K562 (cell line): ENCODE data around the gene TBX1. TPM values are rescaled to one million over a fixed set of nuclear protein-coding genes. Genes with fewer than 3 reads are reported as not detected.

Source experiments
- ARID1B ChIP-seq: fragments of 450-650 bp; IDR thresholded peaks from 2 replicates; pipeline ENCODE4 v1.6.1; 2016; ENCODE audit warnings: antibody characterized with exemption, mild to moderate bottlenecking, inconsistent platforms
- DNMT1 ChIP-seq: fragments of 450-650 bp; IDR thresholded peaks from 2 replicates; pipeline ENCODE4 v1.6.1; 2016; ENCODE audit warnings: antibody characterized with exemption, mild to moderate bottlenecking
- EP400 ChIP-seq: fragments of 450-650 bp; IDR thresholded peaks from 2 replicates; pipeline ENCODE4 v1.6.1; 2017; ENCODE audit warnings: antibody characterized with exemption, mild to moderate bottlenecking, moderate library complexity
- HDGF ChIP-seq: fragments of 450-650 bp; IDR thresholded peaks from 2 replicates; pipeline ENCODE4 v1.6.1; 2016
- IRF1 ChIP-seq: sonication (generic); formaldehyde crosslinking; IDR thresholded peaks from 2 replicates; pipeline ENCODE4 v1.8.0; 2022; ENCODE audit warnings: missing genetic modification reagents, mild to moderate bottlenecking, borderline replicate concordance
- RFX5 ChIP-seq: IDR thresholded peaks from 2 replicates; pipeline ENCODE4 v1.6.1; 2011; ENCODE audit warnings: low read depth, mild to moderate bottlenecking, improper control_type of control experiment, low read length
- STAG1 ChIP-seq: sonication (generic); formaldehyde crosslinking; IDR thresholded peaks from 2 replicates; pipeline ENCODE4 v1.5.0; 2020; ENCODE audit warnings: missing genetic modification reagents, borderline replicate concordance
- TOE1 ChIP-seq, 2 experiments: fragments of 450-650 bp in 1 of 2; sonication (generic) in 1 of 2; formaldehyde crosslinking in 1 of 2; IDR thresholded peaks; 2 replicates each; pipeline versions ENCODE4 v1.7.1 to v1.8.0; 2016 to 2022; ENCODE audit warnings: borderline replicate concordance in 2 of 2, mild to moderate bottlenecking in 2 of 2, antibody characterized with exemption in 1 of 2, inconsistent platforms in 1 of 2, low read depth in 1 of 2, missing genetic modification reagents in 1 of 2, moderate library complexity in 1 of 2
- ZNF143 ChIP-seq: sonication (generic); formaldehyde crosslinking; IDR thresholded peaks from 2 replicates; pipeline ENCODE4 v1.9.0; 2022; ENCODE audit warnings: mild to moderate bottlenecking, missing genetic modification reagents
- ZNF146 ChIP-seq: IDR thresholded peaks from one replicate; pipeline ENCODE4 v1.6.1; 2018; ENCODE audit warnings: missing compliant biosample characterization; ENCODE audit not compliant: unreplicated experiment
- ZNF165 ChIP-seq: fragments of 250-450 bp; sonication (Bioruptor Pico); IDR thresholded peaks from 2 replicates; pipeline ENCODE4 v1.4.0; 2020; ENCODE audit warnings: borderline replicate concordance
- ZNF785 ChIP-seq: fragments of 250-450 bp; sonication (Bioruptor Pico); IDR thresholded peaks from 2 replicates; pipeline ENCODE4 v1.4.0; 2020; ENCODE audit warnings: mild to moderate bottlenecking
- polyA plus RNA-seq, 8 experiments: library from polyadenylated mRNA; depleted of rRNA in 4 of 8; stranded (reverse) in 5 of 8; unstranded in 3 of 8; fragments of >200 nt; fragmentation: Nextera tagmentation in 2 of 8; fragmentation: Illumina TruSeq in 1 of 8; extraction: Ambion mirVana in 2 of 8; extraction: Trizol in 1 of 8; gene quantifications; 2 replicates each; pipeline versions ENCODE4 v1.2.1 to v1.2.3, GENCODE V29; 2011 to 2014; ENCODE audit warnings: inconsistent platforms in 1 of 8, missing spikeins in 1 of 8
- total RNA-seq, 7 experiments: library from RNA; depleted of rRNA in 6 of 7; stranded (reverse); fragments of >200 nt in 6 of 7; fragmentation: Illumina TruSeq in 2 of 7; extraction: Trizol in 2 of 7; gene quantifications; 2 replicates each; pipeline versions ENCODE4 v1.2.1 to v1.2.3, GENCODE V29; 2011 to 2021; ENCODE audit warnings: low replicate concordance in 1 of 7
- TF ChIP-seq, protein P1 (sequence below): fragments of 450-650 bp; IDR thresholded peaks from 2 replicates; pipeline ENCODE4 v1.6.1; 2016; ENCODE audit warnings: low read depth, mild to moderate bottlenecking, moderate library complexity
- TF ChIP-seq, protein P2 (sequence below): fragments of 250-450 bp; sonication (Bioruptor Pico); IDR thresholded peaks from 2 replicates; pipeline ENCODE4 v1.5.0; 2022; ENCODE audit warnings: mild to moderate bottlenecking
- TF ChIP-seq, protein P3 (sequence below): fragments of 250-450 bp; sonication (Bioruptor Pico); IDR thresholded peaks from 2 replicates; pipeline ENCODE4 v1.4.0; 2020
- TF ChIP-seq, protein P4 (sequence below), 2 experiments: IDR thresholded peaks in 1 of 2; conservative IDR thresholded peaks in 1 of 2; 2 replicates each; pipeline ENCODE4 v1.6.1; 2016; ENCODE audit warnings: low read depth in 2 of 2, mild to moderate bottlenecking in 1 of 2, missing compliant biosample characterization in 1 of 2, missing genetic modification characterization in 1 of 2, moderate library complexity in 1 of 2
- TF ChIP-seq, protein P5 (sequence below): fragments of 200-800 bp; sonication (Bioruptor generic); IDR thresholded peaks from 2 replicates; pipeline ENCODE4 v1.6.1; 2017; ENCODE audit warnings: missing genetic modification characterization, missing compliant biosample characterization

Gene TBX1
- total and polyA plus RNA-seq, 9 of the 15 experiments (the other 6 are each of a cell fraction or from before 2014, with no cell fraction given): 0.07 to 35.0 (median 3.9) TPM

DNA sequence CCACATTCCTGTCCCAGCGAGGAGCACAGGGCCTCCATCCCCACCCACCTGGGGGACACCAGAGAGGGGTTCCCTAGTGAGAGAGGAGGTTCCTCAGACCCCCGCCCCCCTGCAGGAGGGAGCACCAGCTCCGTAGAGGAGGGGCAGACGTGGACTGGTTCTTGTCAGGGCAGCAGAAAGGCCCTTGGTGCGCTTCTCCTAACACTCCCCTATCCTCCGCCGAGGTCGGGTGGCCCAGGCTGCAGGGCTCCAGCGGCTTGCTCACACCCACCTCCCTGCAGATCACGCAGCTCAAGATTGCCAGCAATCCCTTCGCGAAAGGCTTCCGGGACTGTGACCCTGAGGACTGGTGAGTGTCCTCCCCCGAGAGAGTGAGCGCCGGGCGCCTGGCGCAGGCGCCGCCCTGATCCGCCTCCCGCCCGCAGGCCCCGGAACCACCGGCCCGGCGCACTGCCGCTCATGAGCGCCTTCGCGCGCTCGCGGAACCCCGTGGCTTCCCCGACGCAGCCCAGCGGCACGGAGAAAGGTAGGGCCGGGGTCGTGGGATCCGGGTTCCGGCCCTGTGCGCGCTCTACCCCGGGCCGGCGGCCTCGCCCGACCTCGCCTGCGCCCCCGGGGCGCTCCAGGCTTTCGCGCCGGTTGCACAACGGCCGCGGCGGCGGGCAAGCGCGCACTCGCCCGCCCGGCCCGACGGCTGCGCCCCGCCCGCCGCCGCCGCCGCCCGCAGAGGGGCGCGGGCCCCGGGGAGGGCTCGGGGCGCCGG is 5.1 kb downstream of the TBX1 start (continued):
- no peak for TF ChIP-seq RFX5
- no peak for TF ChIP-seq ZNF146 (CRISPR knock-in tag)
- TF ChIP-seq, protein P1, sequence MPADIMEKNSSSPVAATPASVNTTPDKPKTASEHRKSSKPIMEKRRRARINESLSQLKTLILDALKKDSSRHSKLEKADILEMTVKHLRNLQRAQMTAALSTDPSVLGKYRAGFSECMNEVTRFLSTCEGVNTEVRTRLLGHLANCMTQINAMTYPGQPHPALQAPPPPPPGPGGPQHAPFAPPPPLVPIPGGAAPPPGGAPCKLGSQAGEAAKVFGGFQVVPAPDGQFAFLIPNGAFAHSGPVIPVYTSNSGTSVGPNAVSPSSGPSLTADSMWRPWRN: no peak
- no peak for TF ChIP-seq ZNF165
- no peak for TF ChIP-seq DNMT1
- TF ChIP-seq IRF1 (CRISPR knock-in tag): no peak
- TF ChIP-seq EP400: no peak
- TF ChIP-seq ZNF143 (CRISPR knock-in tag): no peak
- TF ChIP-seq, protein P2, sequence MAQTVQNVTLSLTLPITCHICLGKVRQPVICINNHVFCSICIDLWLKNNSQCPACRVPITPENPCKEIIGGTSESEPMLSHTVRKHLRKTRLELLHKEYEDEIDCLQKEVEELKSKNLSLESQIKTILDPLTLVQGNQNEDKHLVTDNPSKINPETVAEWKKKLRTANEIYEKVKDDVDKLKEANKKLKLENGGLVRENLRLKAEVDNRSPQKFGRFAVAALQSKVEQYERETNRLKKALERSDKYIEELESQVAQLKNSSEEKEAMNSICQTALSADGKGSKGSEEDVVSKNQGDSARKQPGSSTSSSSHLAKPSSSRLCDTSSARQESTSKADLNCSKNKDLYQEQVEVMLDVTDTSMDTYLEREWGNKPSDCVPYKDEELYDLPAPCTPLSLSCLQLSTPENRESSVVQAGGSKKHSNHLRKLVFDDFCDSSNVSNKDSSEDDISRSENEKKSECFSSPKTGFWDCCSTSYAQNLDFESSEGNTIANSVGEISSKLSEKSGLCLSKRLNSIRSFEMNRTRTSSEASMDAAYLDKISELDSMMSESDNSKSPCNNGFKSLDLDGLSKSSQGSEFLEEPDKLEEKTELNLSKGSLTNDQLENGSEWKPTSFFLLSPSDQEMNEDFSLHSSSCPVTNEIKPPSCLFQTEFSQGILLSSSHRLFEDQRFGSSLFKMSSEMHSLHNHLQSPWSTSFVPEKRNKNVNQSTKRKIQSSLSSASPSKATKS (CRISPR knock-in tag): no peak
- no peak for TF ChIP-seq STAG1 (CRISPR knock-in tag)
- no peak for TF ChIP-seq ZNF785
- TF ChIP-seq, protein P3, sequence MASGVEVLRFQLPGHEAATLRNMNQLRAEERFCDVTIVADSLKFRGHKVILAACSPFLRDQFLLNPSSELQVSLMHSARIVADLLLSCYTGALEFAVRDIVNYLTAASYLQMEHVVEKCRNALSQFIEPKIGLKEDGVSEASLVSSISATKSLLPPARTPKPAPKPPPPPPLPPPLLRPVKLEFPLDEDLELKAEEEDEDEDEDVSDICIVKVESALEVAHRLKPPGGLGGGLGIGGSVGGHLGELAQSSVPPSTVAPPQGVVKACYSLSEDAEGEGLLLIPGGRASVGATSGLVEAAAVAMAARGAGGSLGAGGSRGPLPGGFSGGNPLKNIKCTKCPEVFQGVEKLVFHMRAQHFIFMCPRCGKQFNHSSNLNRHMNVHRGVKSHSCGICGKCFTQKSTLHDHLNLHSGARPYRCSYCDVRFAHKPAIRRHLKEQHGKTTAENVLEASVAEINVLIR (CRISPR knock-in tag): no peak
- TF ChIP-seq, protein P4, sequence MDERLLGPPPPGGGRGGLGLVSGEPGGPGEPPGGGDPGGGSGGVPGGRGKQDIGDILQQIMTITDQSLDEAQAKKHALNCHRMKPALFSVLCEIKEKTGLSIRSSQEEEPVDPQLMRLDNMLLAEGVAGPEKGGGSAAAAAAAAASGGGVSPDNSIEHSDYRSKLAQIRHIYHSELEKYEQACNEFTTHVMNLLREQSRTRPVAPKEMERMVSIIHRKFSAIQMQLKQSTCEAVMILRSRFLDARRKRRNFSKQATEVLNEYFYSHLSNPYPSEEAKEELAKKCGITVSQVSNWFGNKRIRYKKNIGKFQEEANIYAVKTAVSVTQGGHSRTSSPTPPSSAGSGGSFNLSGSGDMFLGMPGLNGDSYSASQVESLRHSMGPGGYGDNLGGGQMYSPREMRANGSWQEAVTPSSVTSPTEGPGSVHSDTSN (CRISPR knock-in tag; IDR thresholded peaks at IDR 0.05; ENCODE audit: low read depth): no peak
- TF ChIP-seq, protein P4 (tag; conservative IDR thresholded peaks at IDR 0.05; ENCODE audit: low read depth): no peak
- TF ChIP-seq HDGF: no peak
- TF ChIP-seq TOE1 (IDR thresholded peaks at IDR 0.05; ENCODE audit: borderline replicate concordance): 0 out of 2 replicates have a peak, but pooled peaks have one; percentile 24
- no peak for TF ChIP-seq TOE1 (CRISPR knock-in tag; IDR thresholded peaks at IDR 0.05; ENCODE audit: borderline replicate concordance, low read depth)
- TF ChIP-seq ARID1B: no peak
- TF ChIP-seq, protein P5, sequence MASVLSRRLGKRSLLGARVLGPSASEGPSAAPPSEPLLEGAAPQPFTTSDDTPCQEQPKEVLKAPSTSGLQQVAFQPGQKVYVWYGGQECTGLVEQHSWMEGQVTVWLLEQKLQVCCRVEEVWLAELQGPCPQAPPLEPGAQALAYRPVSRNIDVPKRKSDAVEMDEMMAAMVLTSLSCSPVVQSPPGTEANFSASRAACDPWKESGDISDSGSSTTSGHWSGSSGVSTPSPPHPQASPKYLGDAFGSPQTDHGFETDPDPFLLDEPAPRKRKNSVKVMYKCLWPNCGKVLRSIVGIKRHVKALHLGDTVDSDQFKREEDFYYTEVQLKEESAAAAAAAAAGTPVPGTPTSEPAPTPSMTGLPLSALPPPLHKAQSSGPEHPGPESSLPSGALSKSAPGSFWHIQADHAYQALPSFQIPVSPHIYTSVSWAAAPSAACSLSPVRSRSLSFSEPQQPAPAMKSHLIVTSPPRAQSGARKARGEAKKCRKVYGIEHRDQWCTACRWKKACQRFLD (CRISPR knock-in tag): 0 out of 2 replicates have a peak, but pooled peaks have one; percentile 10
